Measurements from ENCODE around the gene PITPNM3. TPM values are rescaled to one million over a fixed set of nuclear protein-coding genes. Genes with fewer than 3 reads are reported as not detected.

PITPNM3 gene
- total RNA-seq, 1 donor from 2014 or later, result 0.77 TPM

DNA sequence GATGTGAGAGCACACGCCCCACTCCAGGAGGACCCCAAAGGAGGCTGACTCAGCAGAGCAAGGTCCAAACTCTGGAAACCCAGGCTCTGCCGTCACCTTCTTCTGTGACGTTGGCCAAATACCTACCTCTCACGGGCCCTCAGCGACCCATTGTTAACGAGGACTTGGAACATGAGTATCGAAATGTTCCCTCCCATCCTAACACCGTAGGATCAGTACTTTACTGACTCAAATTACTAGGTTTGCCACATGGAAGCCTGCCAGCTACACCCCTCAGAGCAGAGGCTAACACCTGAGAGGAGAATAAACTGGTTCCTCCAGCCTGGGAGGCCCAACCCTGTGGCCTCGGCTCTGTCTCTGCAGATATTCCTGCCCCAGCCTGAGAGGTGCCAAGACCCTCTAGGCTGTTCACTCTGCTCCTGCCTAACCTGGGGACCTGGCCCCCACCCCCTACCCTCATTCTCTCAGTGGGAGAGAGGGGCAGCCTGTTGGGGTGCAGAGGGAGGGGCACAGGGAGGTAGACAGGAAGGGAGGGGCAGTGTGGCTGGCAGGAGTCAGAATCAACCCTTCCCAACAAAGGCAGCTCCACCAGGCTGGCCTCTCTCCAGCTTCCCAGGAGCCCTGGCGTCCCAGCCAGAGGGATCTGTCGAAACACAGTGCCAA lies 4.4 kb downstream of the PITPNM3 start:
- intact Hi-C loops (cut with micrococcal nuclease), result no loop called here

DNA sequence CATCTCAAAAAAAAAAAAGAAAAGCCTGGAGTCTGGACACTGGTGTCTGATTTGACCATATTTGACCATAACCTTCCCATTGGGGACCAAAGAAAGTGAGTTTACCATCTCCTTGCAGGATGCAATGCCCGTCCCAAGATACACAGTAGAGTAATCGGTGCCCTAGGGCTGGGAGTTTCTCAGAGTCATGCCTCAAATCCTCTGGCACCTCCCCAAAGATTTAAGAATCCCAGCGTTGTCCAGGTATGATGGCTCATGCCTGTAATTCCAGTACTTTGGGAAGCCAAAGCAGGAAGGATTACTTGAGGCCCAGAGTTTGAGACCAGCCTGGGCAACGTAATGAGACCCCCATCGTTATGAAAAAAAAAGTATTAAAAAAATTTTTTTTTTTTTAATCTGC lies 5.0 kb downstream of the PITPNM3 start:
- intact Hi-C loops (cut with micrococcal nuclease), result no loop called here

DNA sequence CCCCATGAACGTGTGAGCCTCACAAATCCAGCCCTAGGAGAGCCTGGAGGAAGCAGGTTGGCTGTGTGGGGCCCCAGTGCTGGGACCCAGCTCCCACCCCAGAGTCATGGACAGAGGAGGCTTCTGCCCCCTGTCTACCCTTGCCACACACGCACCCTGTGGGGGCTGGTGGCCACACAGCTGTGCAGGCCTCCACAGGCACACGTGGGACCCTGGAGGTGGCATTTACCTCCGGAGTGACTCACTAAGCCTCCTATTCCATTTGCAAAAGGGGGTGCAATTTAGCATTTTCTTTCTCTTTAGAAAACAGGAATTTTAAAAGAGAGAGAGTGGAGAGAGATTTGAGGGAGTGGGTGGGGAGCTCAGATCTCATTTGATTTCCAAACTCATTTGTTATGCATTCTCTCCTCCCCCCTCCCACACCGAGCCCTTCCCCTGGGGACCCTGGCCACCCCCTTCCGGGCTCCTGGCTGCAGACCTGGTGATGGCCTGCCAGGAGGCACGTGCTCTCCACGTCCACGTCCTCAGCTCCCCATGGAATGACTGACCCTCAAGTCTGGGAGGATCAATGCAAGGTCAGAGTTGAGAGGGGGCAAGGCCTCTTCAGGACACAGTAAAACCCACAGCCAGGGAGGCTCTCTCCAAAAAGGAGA lies 6.8 kb downstream of the PITPNM3 start:
- intact Hi-C loops (cut with micrococcal nuclease), result no loop called here

DNA sequence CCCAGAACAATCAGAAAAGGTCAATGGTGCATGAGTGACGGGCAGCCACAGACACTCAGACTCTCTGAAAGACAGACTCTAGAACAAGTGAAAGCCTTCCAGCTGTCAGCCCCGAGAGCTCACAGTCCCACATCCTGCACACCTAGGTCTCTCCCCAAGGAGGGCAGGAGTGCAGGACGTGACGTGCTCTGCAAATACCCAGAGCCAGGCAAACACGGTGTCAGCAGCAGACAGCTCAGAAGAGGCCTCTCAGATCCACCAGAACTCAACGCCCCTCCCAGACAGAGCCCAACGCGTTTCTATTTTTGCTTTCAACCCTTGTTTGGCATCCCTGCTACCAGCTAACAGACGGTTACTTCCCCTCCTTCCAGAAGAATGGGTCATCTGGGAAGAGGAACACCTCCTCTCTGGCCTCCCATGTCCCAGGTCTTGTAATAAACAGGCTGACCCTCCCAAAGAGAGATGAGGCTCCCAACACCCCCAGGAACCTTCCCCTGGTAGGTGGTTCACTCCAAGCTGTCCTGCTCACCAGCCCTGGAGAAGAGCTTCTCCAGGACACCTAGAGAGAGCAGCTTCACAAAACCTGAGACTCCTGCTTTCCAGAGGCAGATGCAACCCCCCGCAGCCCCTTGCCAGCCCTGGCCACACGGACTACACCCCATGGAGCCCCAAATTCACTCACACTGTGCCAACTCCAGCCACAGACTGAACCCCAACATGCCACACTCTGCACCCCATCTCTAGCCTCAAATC lies 7.6 kb downstream of the PITPNM3 start:
- intact Hi-C loops (cut with micrococcal nuclease), result no loop called here

DNA sequence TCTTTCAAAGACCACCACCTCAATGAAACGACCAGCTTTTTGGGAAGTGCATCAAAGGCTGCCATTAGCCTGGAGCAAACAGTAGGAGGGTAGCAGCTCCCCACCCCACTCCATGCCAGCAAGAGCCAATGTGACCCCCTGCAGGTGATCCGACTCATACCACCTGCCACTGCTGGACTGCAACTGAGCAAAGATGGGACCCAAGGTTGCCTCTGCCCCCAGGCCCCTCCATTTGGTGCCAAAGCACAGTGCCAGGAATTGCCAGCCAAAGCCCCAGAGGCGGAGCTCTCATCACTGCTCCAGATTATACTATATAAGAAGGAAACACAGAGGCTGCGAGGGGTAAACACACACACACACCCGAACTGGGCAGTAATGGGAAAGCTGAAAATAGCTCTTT lies 8.3 kb downstream of the PITPNM3 start:
- intact Hi-C loops (cut with micrococcal nuclease), result no loop called here

DNA sequence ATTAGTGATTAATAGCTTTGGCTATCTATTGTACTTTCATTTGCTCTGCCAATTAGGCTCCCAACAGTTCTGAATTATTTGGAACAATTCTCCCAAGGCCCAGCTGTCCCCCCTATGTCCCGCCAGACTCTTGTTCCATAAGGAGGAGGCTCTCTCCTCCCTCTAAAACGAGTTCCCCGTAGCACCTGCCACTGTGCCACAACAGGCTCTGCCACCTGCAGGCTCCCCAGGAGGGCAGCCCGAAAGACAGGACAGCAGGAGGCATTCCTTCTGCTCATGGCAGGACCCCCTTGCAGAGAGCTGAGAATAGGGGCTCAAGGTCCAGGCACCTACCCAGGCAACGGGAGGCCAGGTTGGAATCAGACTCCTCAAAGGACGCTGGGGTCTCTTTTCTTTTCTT lies 9.0 kb downstream of the PITPNM3 start:
- intact Hi-C loops (cut with micrococcal nuclease), result no loop called here

DNA sequence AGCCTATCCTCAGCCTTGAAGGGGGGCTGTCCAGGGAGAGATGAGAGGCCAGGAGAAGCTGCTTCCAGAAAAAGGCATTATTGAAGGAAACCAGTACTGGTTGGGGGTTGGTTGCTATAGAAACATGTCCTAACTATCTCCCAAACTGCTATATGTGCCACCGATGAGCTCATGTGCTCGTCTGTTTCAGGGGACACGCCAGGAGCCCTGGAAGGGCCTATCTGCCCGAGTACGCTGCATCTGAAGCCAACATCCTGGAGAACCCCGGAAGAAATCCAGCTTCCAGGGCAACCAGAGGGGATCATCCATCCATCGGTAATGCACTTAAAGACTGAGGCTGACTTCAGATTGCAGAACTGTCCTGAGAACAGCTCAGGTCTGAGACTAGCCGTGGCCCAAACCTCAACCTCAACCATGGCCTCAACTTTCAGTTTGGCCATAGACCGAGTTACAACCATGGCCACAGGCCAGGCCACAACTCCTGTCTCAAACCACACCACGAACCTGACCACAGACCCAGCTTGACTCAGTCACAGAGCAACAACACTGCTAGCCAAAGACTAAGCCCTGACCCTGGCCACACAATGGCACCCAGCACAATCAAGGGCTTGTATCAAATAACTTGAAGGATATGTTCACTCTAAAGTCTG lies 10.2 kb downstream of the PITPNM3 start:
- intact Hi-C loops (cut with micrococcal nuclease), result no loop called here

DNA sequence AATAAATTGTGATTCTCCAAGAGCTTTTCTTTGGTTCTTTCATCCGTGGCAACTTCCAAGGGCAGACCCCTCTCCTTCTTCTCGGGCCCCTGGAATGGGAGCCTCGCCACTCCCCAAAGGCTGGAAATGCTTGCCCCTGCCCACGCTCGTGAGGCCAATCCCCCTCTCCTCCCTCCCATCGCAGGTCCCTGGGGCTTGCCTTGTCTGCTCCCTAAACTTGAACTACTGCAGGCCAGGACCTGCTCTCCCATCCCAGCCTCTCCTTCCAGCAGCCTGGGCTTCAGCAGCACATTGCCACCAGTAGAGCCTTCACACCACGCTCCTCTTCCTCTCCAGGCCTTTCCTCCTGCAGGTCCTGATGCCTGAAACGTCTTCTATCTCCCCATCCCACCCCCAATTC lies 11.1 kb downstream of the PITPNM3 start:
- intact Hi-C loops (cut with micrococcal nuclease), result no loop called here

DNA sequence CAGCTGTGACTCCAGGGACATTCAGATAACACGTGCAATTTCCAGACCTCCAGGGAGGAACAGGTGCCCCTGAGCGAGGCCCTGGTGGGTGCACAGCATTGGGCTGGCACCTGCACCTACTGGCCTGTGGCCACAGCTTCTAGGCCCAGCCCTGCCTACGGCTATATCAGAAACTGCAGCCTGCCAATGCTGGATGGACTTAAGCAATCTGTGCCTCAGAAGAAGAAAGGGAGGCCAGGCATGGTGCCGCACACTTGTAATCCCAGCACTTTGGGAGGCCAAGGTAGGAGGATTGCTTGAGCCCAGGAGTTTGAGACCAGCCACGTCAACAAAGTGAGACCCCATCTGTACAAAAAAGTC lies 12.4 kb downstream of the PITPNM3 start:
- intact Hi-C loops (cut with micrococcal nuclease), result no loop called here

DNA sequence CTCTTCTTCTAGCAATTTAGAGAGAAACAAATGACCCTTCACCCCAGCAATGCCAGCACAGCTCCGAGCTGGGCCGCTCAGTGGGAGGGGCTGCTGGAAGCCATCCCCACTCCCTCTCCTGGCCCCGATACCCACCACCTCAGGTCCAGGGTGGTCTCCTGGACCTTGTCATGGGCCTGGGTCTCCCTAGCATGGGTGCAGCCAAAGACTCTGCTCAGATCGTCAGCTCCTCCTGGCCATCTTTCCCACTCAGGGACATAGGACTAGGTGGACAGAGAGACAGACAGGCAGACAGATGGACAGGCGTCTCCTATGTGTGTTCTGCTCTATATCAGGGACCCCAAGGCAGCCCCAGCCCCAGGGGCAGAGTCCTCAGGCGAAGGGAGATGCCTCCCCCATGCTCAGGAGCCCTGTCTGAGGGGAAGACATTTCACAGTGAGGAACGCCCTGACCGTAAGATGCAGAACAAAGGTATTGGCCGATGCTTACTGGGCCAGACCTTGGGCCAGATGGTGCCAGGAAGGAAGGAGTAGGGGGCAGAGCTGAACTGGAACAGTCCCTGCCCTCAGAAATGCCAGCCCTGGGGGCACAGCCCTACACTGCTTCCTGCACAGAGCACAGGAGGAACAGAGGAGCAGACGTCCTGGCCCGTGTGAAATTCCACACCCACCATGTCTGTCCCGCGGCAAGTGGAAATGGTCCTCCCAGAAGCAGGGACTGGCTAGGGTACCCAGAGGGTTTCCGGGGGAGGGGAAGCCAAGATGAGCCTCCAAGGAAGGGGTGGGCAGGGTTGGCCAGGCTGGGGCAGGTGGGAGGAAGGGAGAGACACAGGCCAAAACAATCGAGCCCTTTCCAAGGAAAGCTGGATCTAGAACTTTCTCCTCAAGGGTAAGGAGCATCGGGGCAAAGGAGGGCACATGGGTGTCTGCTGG lies 13.0 kb downstream of the PITPNM3 start:
- intact Hi-C loops (cut with micrococcal nuclease), result no loop called here

DNA sequence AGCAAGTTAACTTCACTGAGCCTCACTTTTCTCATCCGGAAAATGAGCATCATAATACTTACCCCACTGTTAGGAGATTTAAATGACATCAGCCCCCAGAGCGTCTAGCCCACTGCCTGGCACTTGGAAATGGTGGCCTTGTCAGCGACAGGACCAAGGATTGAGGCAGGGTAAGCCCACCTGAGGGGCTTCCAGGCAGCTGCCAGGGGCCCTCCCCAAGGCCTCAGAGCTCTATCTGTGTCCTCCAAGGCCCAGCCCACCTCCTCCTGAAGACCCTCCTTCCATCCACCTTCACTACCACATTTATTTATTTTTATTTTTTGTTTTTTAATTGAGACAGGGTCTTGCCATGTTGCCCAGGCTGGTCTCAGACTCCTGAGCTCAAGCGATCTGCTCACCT lies 13.8 kb downstream of the PITPNM3 start:
- intact Hi-C loops (cut with micrococcal nuclease), result no loop called here

DNA sequence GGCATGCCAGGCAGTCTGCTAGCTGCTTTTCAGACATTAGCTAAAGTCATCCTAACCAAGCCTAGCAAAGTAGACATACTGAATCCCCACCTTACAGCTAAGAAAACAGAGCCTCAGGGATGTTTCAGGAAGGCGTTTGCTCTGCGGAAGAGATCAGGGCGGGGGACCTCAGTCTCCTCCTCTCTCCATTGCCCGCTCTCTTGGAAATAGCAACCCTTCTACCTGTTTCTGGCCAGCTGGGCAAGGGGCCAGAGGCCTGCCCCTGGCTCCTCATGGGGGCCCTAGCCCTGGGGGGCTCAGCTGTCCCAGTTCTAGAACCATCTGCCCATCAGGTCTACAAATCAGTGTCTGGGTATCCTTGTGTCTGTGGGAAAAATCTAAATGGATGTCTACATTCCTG lies 14.5 kb downstream of the PITPNM3 start:
- intact Hi-C loops (cut with micrococcal nuclease), result no loop called here

DNA sequence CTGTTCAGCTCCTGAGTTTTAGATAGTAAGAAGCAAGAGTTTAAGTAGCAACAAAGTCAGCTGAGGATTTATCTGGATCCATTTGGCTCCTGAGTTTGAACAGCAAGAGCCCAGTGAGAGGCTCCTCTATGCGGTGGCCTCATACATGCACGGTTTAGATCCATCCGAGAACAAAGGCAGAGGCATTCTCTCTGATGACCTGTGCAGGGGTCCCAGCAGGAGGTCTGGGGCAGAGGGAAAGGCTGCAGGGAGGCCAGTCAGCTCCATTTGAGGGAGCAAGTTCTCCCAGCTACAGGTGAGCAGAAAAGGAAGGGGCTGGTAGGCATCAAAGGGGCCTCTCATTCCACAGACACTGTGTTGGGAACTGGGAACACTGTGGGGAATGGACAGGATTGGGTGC lies 16.5 kb downstream of the PITPNM3 start:
- intact Hi-C loops (cut with micrococcal nuclease), result no loop called here

DNA sequence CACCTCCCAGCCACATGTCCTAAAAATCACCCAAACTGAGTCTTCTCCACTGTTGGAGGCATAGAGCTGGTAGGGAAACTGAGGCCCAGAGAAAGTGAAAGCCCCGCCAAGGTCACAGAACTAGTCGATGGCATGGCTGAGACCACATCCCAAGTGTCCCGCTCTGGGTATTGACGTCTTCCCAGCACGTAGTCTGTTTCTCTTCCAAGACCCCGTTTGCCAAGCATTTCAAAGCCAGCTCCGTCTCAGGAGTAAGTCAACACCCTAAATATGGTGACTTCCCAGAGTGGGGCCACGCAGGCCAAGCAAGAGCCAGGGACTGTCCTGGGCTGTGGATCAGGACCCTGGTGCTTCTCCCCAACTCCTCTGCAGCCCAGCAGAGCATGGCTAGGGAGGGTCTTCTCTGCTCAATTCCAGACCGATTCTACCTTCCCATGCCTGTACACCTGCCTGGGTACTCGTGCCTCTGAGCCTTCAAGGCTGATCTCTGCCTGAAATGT lies 19.7 kb downstream of the PITPNM3 start:
- intact Hi-C loops (cut with micrococcal nuclease), result no loop called here

DNA sequence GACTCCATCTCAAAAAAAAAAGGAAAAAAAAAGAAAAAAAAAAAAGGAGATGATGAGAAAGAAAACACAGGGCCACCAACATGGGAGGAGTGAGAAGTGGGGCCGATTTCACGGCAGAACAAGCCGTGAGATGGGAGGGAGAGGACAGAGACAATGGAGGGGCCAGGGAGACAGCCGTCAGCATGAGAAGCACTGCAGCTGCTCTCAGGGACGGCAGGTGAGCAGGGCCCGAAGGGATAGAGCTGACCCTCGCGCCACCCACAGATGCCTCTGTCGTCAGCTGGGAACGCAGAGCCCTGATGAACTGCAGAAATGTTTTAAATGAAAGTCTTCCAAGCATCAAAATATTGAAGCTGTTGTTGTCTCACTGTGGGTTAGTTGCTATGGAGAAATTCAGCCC lies 20.3 kb downstream of the PITPNM3 start:
- intact Hi-C loops (cut with micrococcal nuclease), result no loop called here

DNA sequence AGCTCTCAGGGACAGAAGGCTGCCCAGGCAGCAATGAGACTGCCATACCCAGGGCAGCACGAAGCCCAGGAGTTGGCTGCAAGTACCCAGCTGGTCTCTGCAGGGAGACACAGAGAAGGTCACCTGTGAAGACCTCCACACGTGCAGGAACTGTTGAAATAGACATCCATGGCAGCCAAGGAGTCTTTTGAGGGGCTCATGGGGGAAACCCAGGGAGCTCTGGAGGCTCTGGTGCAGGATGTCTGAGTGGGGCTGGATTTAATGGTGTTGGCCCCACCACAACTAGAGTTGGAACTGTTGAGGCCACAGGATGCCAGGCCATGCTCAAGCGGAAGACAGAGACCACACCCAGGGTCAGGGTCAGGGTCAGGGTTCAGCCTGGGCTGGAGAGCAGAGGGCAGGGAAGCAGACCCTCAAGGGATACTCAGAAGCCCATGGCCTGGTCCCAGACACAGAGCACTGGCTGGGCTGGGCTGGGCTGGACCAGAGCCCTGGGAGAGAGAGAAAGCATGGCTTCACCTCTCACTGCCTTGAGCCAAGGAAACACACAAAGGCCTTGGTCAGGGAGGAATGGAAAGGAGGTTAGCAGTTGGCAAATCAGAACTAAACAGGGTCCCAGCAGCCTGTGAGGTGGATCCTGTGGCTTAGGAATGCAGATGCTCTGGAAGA lies 21.4 kb downstream of the PITPNM3 start:
- intact Hi-C loops (cut with micrococcal nuclease), result no loop called here

DNA sequence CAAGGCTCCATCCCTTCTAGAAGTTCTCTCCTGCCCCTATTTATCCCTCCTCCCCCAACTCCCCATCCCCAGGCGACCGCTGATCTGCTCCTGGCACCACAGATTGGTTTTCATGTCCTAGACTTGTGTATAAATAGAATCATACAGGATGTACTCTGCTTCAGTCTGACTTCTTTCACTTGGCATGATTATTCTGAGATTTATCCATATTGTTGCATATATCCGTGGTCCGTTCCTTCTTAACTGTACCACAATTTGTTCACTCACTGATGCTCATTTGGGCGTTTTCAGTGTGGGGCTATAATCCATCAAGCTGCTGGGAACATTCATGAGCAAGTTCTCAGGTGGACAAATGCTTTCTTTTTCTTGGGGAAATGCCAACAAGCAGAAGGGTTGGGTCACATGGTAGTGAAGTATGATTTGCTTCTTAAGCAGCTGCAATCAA lies 23.9 kb downstream of the PITPNM3 start:
- intact Hi-C loops (cut with micrococcal nuclease), result no loop called here

DNA sequence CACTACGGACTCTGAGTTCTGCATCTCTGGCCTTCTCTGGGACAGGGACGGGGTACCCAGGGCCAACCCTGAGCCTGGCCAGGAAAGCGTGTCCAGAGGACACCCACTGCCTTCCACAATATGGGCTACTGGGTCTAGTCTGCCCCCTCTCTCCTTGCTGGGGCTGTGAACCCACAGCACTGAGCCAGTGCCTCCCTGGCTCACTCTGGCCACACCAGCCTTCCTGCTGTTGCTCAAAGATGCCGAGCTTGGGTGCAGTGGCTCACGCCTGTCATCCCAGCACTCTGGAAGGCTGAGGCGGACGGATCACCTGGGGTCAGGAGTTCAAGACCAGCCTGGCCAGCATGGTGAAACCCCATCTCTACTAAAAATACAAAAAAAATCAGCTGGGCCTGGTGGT lies 24.8 kb downstream of the PITPNM3 start:
- intact Hi-C loops (cut with micrococcal nuclease), result no loop called here

DNA sequence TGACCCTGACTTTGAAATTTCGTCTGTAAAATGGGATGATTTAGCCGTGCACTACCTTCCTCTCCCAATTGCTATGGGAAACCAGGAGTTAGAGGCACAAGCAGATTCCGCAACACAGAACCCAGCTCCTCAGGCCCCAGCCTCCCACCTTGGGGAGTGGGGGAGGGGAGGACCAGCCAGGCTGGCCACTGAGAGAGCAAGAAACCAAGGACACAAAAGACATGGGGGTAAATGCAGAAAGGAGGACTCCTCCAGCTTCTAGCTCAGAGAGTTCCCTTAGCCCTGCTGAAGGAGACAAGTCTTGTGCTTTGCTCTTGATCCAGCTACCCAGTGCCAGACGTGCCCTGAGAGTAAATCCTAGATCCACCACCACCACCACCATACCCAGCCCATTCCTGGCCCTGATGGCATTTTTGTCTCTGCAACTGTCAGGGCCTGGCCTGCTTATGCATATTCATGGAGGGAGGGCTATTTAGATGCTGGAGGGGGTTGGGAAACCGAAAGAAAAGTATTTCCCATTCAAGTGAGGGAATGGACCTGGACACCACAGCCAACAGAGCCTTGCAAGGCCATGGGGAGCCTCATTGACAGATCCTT lies 25.9 kb downstream of the PITPNM3 start:
- intact Hi-C loops (cut with micrococcal nuclease), result no loop called here

DNA sequence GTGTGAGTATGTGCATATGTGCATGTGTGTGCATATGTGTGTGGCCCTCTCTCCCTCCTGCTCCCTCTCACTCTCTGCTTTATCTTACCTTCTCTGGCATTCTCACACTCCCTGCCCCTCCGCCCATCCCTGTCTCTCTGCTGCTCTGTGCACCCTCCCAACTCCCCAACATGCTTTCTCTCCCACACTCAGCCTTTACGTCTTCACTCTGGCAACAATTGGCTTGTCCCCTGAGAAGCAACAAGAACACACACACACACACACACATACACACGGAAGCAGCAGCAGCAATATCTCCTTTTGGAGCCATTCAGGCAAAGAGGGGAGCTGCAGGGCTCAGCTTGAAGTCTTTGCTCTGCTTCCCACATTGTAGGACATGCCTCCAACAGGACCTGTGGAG lies 27.8 kb downstream of the PITPNM3 start:
- intact Hi-C loops (cut with micrococcal nuclease), result no loop called here

Measured in T-helper 2 cell treated with Interferon-gamma antibody and Interleukin-4, amounts not matched to agents 100 ng/mL and 5 ng/mL, for 36 hours (primary cell).